ENCODE measurements around the gene RAB27B. TPM values are rescaled to one million over a fixed set of nuclear protein-coding genes. Genes with fewer than 3 reads are reported as not detected.

RAB27B gene
- total RNA-seq, 1 donor from 2014 or later: 6.1 TPM

GRCh38 chr18:54883816-54884604, 55.7 kb downstream of the RAB27B start:
- Histone ChIP-seq H3K27ac (no peak overlapping the region), H3K9me3 (no peaks in the 10 kb centered on the region), H3K27me3 (no peaks in the 10 kb centered on the region), H3K4me1 (no peaks in the 10 kb centered on the region), H3K36me3 (no peaks in the 10 kb centered on the region), H3K4me3 (no peak overlapping the region)
- intact Hi-C loops (cut with DNase I): no loop called here
- no peak for TF ChIP-seq POLR2A (IDR thresholded peaks at IDR 0.05)
- TF ChIP-seq, protein P1, sequence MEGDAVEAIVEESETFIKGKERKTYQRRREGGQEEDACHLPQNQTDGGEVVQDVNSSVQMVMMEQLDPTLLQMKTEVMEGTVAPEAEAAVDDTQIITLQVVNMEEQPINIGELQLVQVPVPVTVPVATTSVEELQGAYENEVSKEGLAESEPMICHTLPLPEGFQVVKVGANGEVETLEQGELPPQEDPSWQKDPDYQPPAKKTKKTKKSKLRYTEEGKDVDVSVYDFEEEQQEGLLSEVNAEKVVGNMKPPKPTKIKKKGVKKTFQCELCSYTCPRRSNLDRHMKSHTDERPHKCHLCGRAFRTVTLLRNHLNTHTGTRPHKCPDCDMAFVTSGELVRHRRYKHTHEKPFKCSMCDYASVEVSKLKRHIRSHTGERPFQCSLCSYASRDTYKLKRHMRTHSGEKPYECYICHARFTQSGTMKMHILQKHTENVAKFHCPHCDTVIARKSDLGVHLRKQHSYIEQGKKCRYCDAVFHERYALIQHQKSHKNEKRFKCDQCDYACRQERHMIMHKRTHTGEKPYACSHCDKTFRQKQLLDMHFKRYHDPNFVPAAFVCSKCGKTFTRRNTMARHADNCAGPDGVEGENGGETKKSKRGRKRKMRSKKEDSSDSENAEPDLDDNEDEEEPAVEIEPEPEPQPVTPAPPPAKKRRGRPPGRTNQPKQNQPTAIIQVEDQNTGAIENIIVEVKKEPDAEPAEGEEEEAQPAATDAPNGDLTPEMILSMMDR (IDR thresholded peaks at IDR 0.05): no peak
- TF ChIP-seq POLR2AphosphoS5 (IDR thresholded peaks at IDR 0.05; ENCODE audit: insufficient read depth in 1 of 2, low read depth in 1 of 2): no peak
- no peak for DNase-seq (ENCODE audit: extremely low spot score in 2 of 2)

- no peaks in the 10 kb centered on the region for H3K4me1 ChIP-seq
- no peaks in the 10 kb centered on the region for H3K36me3 ChIP-seq
- intact Hi-C loops (cut with DNase I): no loop called here
- no peaks in the 10 kb centered on the region for H3K9me3 ChIP-seq
- no peak overlapping the region for H3K4me3 ChIP-seq
- no peak for TF ChIP-seq POLR2A (IDR thresholded peaks at IDR 0.05)
- TF ChIP-seq POLR2AphosphoS5 (IDR thresholded peaks at IDR 0.05; ENCODE audit: insufficient read depth in 1 of 2, low read depth in 1 of 2): no peak
- TF ChIP-seq, protein P1 (IDR thresholded peaks at IDR 0.05): no peak
- no peak for DNase-seq (ENCODE audit: extremely low spot score in 2 of 2)
- no peak overlapping the region for H3K27ac ChIP-seq
- no peaks in the 10 kb centered on the region for H3K27me3 ChIP-seq
Observed at GRCh38 chr18:54888378-54888777, 60.1 kb downstream of the RAB27B start.

DNA sequence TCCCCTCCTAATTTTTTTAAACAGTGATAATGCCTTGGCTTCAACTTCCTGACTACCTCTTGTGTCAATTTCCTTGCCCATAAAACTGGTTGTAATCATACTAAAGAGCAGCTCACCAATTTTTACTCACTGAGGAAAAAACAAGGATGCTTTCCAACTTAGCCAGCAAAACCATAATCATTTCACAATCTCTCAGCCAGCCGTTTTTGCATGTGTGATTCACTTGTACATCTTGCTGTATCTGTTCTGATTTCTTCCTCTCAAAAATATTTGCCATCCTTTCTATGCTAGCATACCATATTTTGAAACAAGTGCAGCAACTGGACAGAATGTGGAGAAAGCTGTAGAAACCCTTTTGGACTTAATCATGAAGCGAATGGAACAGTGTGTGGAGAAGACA, 60.7 kb downstream of the RAB27B start:
- Histone ChIP-seq H3K9me3 (no peaks in the 10 kb centered on the region), H3K4me3 (no peak overlapping the region), H3K4me1 (no peaks in the 10 kb centered on the region), H3K36me3 (no peaks in the 10 kb centered on the region), H3K27ac (no peak overlapping the region), H3K27me3 (no peaks in the 10 kb centered on the region)
- DNase-seq (ENCODE audit: extremely low spot score in 2 of 2): no peak
- TF ChIP-seq POLR2A (IDR thresholded peaks at IDR 0.05) (no peak), POLR2AphosphoS5 (IDR thresholded peaks at IDR 0.05; ENCODE audit: insufficient read depth in 1 of 2, low read depth in 1 of 2) (no peak)
- TF ChIP-seq, protein P1 (IDR thresholded peaks at IDR 0.05): no peak
- intact Hi-C loops (cut with DNase I): no loop called here

DNA sequence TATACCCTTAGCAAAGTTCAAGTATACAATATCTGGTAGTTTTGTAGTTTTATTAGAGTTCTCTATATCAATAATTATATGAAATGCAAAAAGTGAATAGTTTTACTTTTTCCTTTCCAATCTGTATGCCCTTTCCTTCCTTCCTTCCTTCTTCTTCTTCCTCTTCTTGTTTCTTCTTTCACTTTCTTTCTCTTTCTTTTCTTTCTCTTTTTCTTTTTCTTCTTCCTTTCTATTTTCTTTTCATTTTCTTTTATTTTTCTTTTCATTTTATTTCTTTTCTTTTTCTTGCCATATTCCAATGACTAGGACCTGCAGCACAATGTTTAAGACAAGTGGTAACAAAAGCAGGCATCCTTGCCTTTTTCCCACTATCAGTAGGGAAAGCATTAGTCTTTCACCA, 71.2 kb downstream of the RAB27B start:
- H3K36me3 ChIP-seq: no peaks in the 10 kb centered on the region
- intact Hi-C loops (cut with DNase I): no loop called here
- H3K9me3 ChIP-seq: no peaks in the 10 kb centered on the region
- TF ChIP-seq POLR2A (IDR thresholded peaks at IDR 0.05): no peak
- TF ChIP-seq, protein P1 (IDR thresholded peaks at IDR 0.05): no peak
- TF ChIP-seq POLR2AphosphoS5 (IDR thresholded peaks at IDR 0.05; ENCODE audit: insufficient read depth in 1 of 2, low read depth in 1 of 2): no peak
- H3K4me1 ChIP-seq: no peaks in the 10 kb centered on the region
- DNase-seq (ENCODE audit: extremely low spot score in 2 of 2): no peak
- H3K4me3 ChIP-seq: no peak overlapping the region
- H3K27me3 ChIP-seq: no peaks in the 10 kb centered on the region
- H3K27ac ChIP-seq: no peak overlapping the region

DNA sequence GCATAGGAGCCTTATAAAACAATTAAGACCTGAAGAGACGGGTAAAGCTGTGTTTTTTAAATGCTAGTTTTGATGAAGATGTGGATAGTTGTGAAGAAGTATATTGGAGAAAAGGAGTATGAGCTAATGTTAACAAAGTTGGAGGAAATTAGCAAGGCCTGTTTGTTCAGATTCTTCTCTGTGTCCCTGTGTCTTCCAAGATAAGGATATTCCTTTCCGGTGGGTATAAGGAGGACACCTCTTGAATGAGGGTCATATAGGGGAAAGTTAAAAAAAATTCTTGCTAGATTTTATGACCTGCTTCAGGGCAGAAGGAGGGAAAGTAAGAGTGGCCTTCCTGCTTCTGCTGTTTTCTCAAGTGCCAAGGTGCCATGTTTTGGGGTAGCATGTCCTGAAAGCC, 72.0 kb downstream of the RAB27B start:
- Histone ChIP-seq H3K36me3 (no peaks in the 10 kb centered on the region), H3K4me3 (no peak overlapping the region), H3K27me3 (no peaks in the 10 kb centered on the region), H3K9me3 (no peaks in the 10 kb centered on the region), H3K27ac (no peak overlapping the region), H3K4me1 (no peaks in the 10 kb centered on the region)
- TF ChIP-seq POLR2A (IDR thresholded peaks at IDR 0.05): no peak
- TF ChIP-seq, protein P1 (IDR thresholded peaks at IDR 0.05): no peak
- TF ChIP-seq POLR2AphosphoS5 (IDR thresholded peaks at IDR 0.05; ENCODE audit: insufficient read depth in 1 of 2, low read depth in 1 of 2): no peak
- no peak for DNase-seq (ENCODE audit: extremely low spot score in 2 of 2)
- intact Hi-C loops (cut with DNase I): no loop called here

Data from vagina (tissue), 2 donors.